ENCODE measurements around the gene PIGT.

The PIGT gene

GRCh38 chr20:45415822-45416637, at the start of gene PIGT:
TSS of gene PIGT (plus strand) at chr20:45416141. CDS start at chr20:45416157, 16 bp downstream.
- no peak for DNase-seq (ENCODE audit: low read depth)

GRCh38 chr20:45366192-45366591, 49.7 kb upstream of the PIGT start:
- no peak for DNase-seq (ENCODE audit: low read depth)

GRCh38 chr20:45366631-45367030, 49.3 kb upstream of the PIGT start:
- no peak for DNase-seq (ENCODE audit: low read depth)

GRCh38 chr20:45367126-45367525, 48.8 kb upstream of the PIGT start:
- no peak for DNase-seq (ENCODE audit: low read depth)

GRCh38 chr20:45368221-45368980, 47.5 kb upstream of the PIGT start:
- no peak for DNase-seq (ENCODE audit: low read depth)

- no peak for DNase-seq (ENCODE audit: low read depth)
These were observed 45.3 kb upstream of the PIGT start for GRCh38 chr20:45370571-45371160.

- DNase-seq (ENCODE audit: low read depth): no peak
These were observed 43.7 kb upstream of the PIGT start for GRCh38 chr20:45372241-45372640.

- DNase-seq (ENCODE audit: low read depth): no peak
These were observed 43.1 kb upstream of the PIGT start for GRCh38 chr20:45372646-45373352.

GRCh38 chr20:45373353-45374100, 42.4 kb upstream of the PIGT start:
- DNase-seq (ENCODE audit: low read depth): no peak

GRCh38 chr20:45374101-45374467, 41.9 kb upstream of the PIGT start:
- DNase-seq (ENCODE audit: low read depth): no peak

- no peak for DNase-seq (ENCODE audit: low read depth)
These were observed 41.0 kb upstream of the PIGT start for GRCh38 chr20:45374966-45375365.

GRCh38 chr20:45377269-45377668, 38.7 kb upstream of the PIGT start:
- no peak for DNase-seq (ENCODE audit: low read depth)

- no peak for DNase-seq (ENCODE audit: low read depth)
These were observed 37.8 kb upstream of the PIGT start, which contains the start of gene TP53TG5 for GRCh38 chr20:45378191-45378590. TSS of gene TP53TG5 (minus strand) at chr20:45378325. CDS start at chr20:45378236, 89 bp downstream.

- DNase-seq (ENCODE audit: low read depth): no peak
These were observed 28.7 kb upstream of the PIGT start for GRCh38 chr20:45387274-45387673.

- no peak for DNase-seq (ENCODE audit: low read depth)
These were observed 25.0 kb upstream of the PIGT start for GRCh38 chr20:45390931-45391330.

GRCh38 chr20:45391559-45391958, 24.4 kb upstream of the PIGT start:
- no peak for DNase-seq (ENCODE audit: low read depth)

- no peak for DNase-seq (ENCODE audit: low read depth)
These were observed 23.2 kb upstream of the PIGT start for GRCh38 chr20:45392733-45393132.

- no peak for DNase-seq (ENCODE audit: low read depth)
These were observed 21.5 kb upstream of the PIGT start for GRCh38 chr20:45394221-45395113.

- no peak for DNase-seq (ENCODE audit: low read depth)
These were observed 20.9 kb upstream of the PIGT start for GRCh38 chr20:45395114-45395415.

- DNase-seq (ENCODE audit: low read depth): no peak
These were observed 16.9 kb upstream of the PIGT start for GRCh38 chr20:45399018-45399417.

Data from non-pigmented ciliary epithelial cell (primary cell).